K562 (cell line): ENCODE measurements around the gene PRELID1. TPM values are rescaled to one million over a fixed set of nuclear protein-coding genes. Genes with fewer than 3 reads are reported as not detected.

Experiments
- ATAC-seq: fragments of 200-7000 bp; cut with Tn5 transposase; 3 replicates; pipeline ENCODE4 v1.9.1; 2020; ENCODE audit warnings: moderate library complexity
- Bru-seq: library from RNA; stranded (reverse); fragments of 400-500 nt; gene quantifications from one replicate; lab custom pipeline; 2021; lab: Mats Ljungman, UMichigan
- BruChase-seq, 2 experiments: library from RNA; stranded (reverse); fragments of 400-500 nt; gene quantifications; one replicate each; lab custom pipeline; 2021; lab: Mats Ljungman, UMichigan
- BruUV-seq: library from RNA; stranded (reverse); fragments of 400-500 nt; replicated peaks from 2 replicates; lab custom pipeline; 2021; lab: Mats Ljungman, UMichigan
- CTCF ChIA-PET: fragments of 300-600 bp; formaldehyde crosslinking; extraction: SDS; loops from one replicate; lab custom pipeline; 2021; ENCODE audit warnings: low intra/inter-chr PET ratio; lab: Yijun Ruan, JAX
- POLR2A ChIA-PET: fragments of 300-600, 350-650 bp; sonication (Branson Sonifier 250); formaldehyde crosslinking; extraction: SDS; loops from one replicate; lab custom pipeline; 2021; ENCODE audit warnings: antibody characterized with exemption, inconsistent platforms; lab: Yijun Ruan, JAX
- DNase-seq, 4 experiments: peaks; one replicate each; pipeline versions ENCODE4 v3.0.0 to v3.0.0-alpha.2; 2011 to 2018; ENCODE audit warnings: low spot score in 3 of 4, mixed read lengths in 3 of 4; ENCODE audit errors: extremely low read depth in 1 of 4
- FAIRE-seq: peaks from 2 replicates; lab custom pipeline; 2011; peaks lifted over from hg19 to GRCh38; lab: Jason Lieb, UNC
- H2AFZ ChIP-seq: 2 replicates; pipeline ENCODE4 v1.6.0; 2011; ENCODE audit warnings: low read depth, low read length, control low read depth, inconsistent platforms
- H3K27ac ChIP-seq: fragments of 200-600 bp; 3 replicates; pipeline ENCODE4 v1.8.0; 2011; ENCODE audit warnings: low read depth, mild to moderate bottlenecking, control low read depth, inconsistent platforms, low read length, moderate library complexity, mixed read lengths; ENCODE audit errors: extremely low read depth
- H3K27me3 ChIP-seq, 2 experiments: fragments of 300-600 bp in 1 of 2; 2 replicates in 1 of 2; 3 replicates in 1 of 2; pipeline versions ENCODE4 v1.6.0 to v1.8.0; 2011; ENCODE audit warnings: inconsistent platforms in 2 of 2, low read length in 2 of 2, mild to moderate bottlenecking in 1 of 2, mixed read lengths in 1 of 2, moderate library complexity in 1 of 2; ENCODE audit not compliant: control insufficient read depth in 2 of 2, insufficient read depth in 2 of 2
- H3K36me3 ChIP-seq: fragments of 300-600 bp; 3 replicates; pipeline ENCODE4 v1.8.0; 2011; ENCODE audit warnings: mild to moderate bottlenecking, low read length, inconsistent platforms; ENCODE audit not compliant: control insufficient read depth, insufficient read depth
- H3K4me1 ChIP-seq, 2 experiments: fragments of 200-600 bp in 1 of 2; replicated peaks in 1 of 2; 2 replicates in 1 of 2; 3 replicates in 1 of 2; pipeline versions ENCODE4 v1.5.1 to v1.8.0; 2011; ENCODE audit warnings: inconsistent platforms in 2 of 2, low read length in 2 of 2, mild to moderate bottlenecking in 1 of 2, mixed read lengths in 1 of 2, moderate library complexity in 1 of 2; ENCODE audit not compliant: control insufficient read depth in 2 of 2, insufficient read depth in 2 of 2
- H3K4me2 ChIP-seq: 2 replicates; pipeline ENCODE4 v1.6.1; 2011; ENCODE audit warnings: low read length, control low read depth, inconsistent platforms, mixed read lengths; ENCODE audit not compliant: insufficient read depth
- H3K4me3 ChIP-seq: fragments of 200-600 bp; sonication (generic), shearing (Covaris generic); 2 replicates; pipeline ENCODE4 v1.5.1; 2016; ENCODE audit warnings: control low read depth, inconsistent platforms
- H3K79me2 ChIP-seq: fragments of 200-600 bp; 3 replicates; pipeline ENCODE4 v1.8.0; 2011; ENCODE audit warnings: low read length, inconsistent platforms; ENCODE audit not compliant: control insufficient read depth, insufficient read depth
- H3K9ac ChIP-seq, 2 experiments: 2 replicates each; pipeline versions ENCODE4 v1.6.0 to v1.6.1; 2011; ENCODE audit warnings: low read depth in 2 of 2, low read length in 2 of 2, control low read depth in 1 of 2, inconsistent platforms in 1 of 2, mild to moderate bottlenecking in 1 of 2, mixed read lengths in 1 of 2; ENCODE audit not compliant: insufficient read depth in 1 of 2
- H3K9me1 ChIP-seq: one replicate; pipeline ENCODE4 v1.6.0; 2011; ENCODE audit warnings: inconsistent platforms, mild to moderate bottlenecking, low read length, moderate library complexity; ENCODE audit not compliant: control insufficient read depth, insufficient read depth
- H3K9me3 ChIP-seq: replicated peaks from 2 replicates; pipeline ENCODE4 v1.5.1; 2011; ENCODE audit warnings: low read depth, low read length, inconsistent platforms; ENCODE audit not compliant: control insufficient read depth, insufficient read depth
- H4K20me1 ChIP-seq: replicated peaks from 2 replicates; pipeline ENCODE4 v1.6.1; 2011; ENCODE audit warnings: low read length, inconsistent platforms, mixed read lengths; ENCODE audit not compliant: control insufficient read depth, insufficient read depth
- ILF3 ChIP-seq: fragments of 450-650 bp; IDR thresholded peaks from 2 replicates; pipeline ENCODE4 v1.6.1; 2018; ENCODE audit warnings: antibody characterized with exemption, mild to moderate bottlenecking, moderate library complexity, borderline replicate concordance
- MTA1 ChIP-seq: fragments of 450-650 bp; IDR thresholded peaks from 2 replicates; pipeline ENCODE4 v1.6.1; 2017; ENCODE audit warnings: borderline replicate concordance
- PTRF ChIP-seq: fragments of 450-650 bp; IDR thresholded peaks from 2 replicates; pipeline ENCODE4 v1.6.1; 2016; ENCODE audit warnings: mild to moderate bottlenecking, missing genetic modification characterization, missing compliant biosample characterization
- WGBS: fragments of 100-300 bp; shearing (Covaris generic); methylation state at CpG from one replicate; pipeline ENCODE4 v1.1.6; 2016; ENCODE audit warnings: low coverage, mixed read lengths; ENCODE audit not compliant: insufficient coverage; ENCODE audit errors: missing lambda C conversion rate; 5-methylcytosine and 5-hydroxymethylcytosine counted together
- in situ Hi-C: fragments of 300-500 bp; cut with MboI; formaldehyde crosslinking; loops from 4 replicates; pipeline ENCODE4 v1.15.0; 2018; ENCODE audit warnings: inconsistent platforms, mixed read lengths
- intact Hi-C: fragments of 100-400 bp; cut with micrococcal nuclease; formaldehyde crosslinking; loops from 2 replicates; pipeline ENCODE4 v1.14.2; 2022
- long read RNA-seq, 3 experiments: library from polyadenylated mRNA in 2 of 3; library from RNA in 1 of 3; unstranded in 2 of 3; stranded (forward) in 1 of 3; transcript quantifications; one replicate each; pipeline ENCODE4 v2.0.0, GENCODE V29; 2019 to 2022
- polyA minus RNA-seq, 3 experiments: library from RNA; depleted of rRNA, polyadenylated mRNA; stranded (reverse); fragments of >200 nt; gene quantifications; 2 replicates each; pipeline ENCODE4 v1.2.3, GENCODE V29; 2011
- polyA plus RNA-seq, 8 experiments: library from polyadenylated mRNA; depleted of rRNA in 4 of 8; stranded (reverse) in 5 of 8; unstranded in 3 of 8; fragments of >200 nt; fragmentation: Nextera tagmentation in 2 of 8; fragmentation: Illumina TruSeq in 1 of 8; extraction: Ambion mirVana in 2 of 8; extraction: Trizol in 1 of 8; gene quantifications; 2 replicates each; pipeline versions ENCODE4 v1.2.1 to v1.2.3, GENCODE V29; 2011 to 2014; ENCODE audit warnings: inconsistent platforms in 1 of 8, missing spikeins in 1 of 8
- total RNA-seq, 7 experiments: library from RNA; depleted of rRNA in 6 of 7; stranded (reverse); fragments of >200 nt in 6 of 7; fragmentation: Illumina TruSeq in 2 of 7; extraction: Trizol in 2 of 7; gene quantifications; 2 replicates each; pipeline versions ENCODE4 v1.2.1 to v1.2.3, GENCODE V29; 2011 to 2021; ENCODE audit warnings: low replicate concordance in 1 of 7
- TF ChIP-seq, protein P1 (sequence below): fragments of 450-650 bp; IDR thresholded peaks from 2 replicates; pipeline ENCODE4 v1.7.1; 2018; ENCODE audit warnings: mild to moderate bottlenecking, low read depth; ENCODE audit not compliant: partially characterized antibody
- TF ChIP-seq, protein P2 (sequence below): fragments of 450-650 bp; IDR thresholded peaks from 2 replicates; pipeline ENCODE4 v1.6.1; 2014; ENCODE audit warnings: low read depth, mild to moderate bottlenecking, moderate library complexity, borderline replicate concordance

Gene PRELID1, protein sequence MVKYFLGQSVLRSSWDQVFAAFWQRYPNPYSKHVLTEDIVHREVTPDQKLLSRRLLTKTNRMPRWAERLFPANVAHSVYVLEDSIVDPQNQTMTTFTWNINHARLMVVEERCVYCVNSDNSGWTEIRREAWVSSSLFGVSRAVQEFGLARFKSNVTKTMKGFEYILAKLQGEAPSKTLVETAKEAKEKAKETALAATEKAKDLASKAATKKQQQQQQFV
- 48.2 and 87.9 TPM in 2 replicates for total RNA-seq (2011; cell fraction: chromatin; rRNA removed; ENCODE audit: low replicate concordance)
- total RNA-seq (2011; cell fraction: nucleolus; rRNA removed): 113 and 136 TPM in 2 replicates
- 88.0 and 98.6 TPM in 2 replicates for total RNA-seq (2011; cell fraction: nucleoplasm; rRNA removed)
- total RNA-seq (2014; rRNA removed) (330 and 397 TPM in 2 replicates), total RNA-seq (2014; rRNA removed; fragmentation: Illumina TruSeq; extraction: Trizol) (240 and 288 TPM in 2 replicates), total RNA-seq (2015; rRNA removed; fragmentation: Illumina TruSeq; extraction: Trizol) (336 and 342 TPM in 2 replicates), total RNA-seq (2021) (357 and 376 TPM in 2 replicates), polyA plus RNA-seq (2011; rRNA removed) (306 and 340 TPM in 2 replicates), polyA plus RNA-seq (2014; fragmentation: Illumina TruSeq; extraction: Trizol) (313 and 379 TPM in 2 replicates), polyA plus RNA-seq (2014; fragmentation: Nextera tagmentation; extraction: Ambion mirVana) (10 to 100 TPM; 40.1 to 63.7 TPM), polyA plus RNA-seq (2014; rRNA removed) (484 and 583 TPM in 2 replicates), polyA minus RNA-seq (2011; rRNA and poly(A)+ RNA removed) (122 and 169 TPM in 2 replicates), Bru-seq, nascent RNA (percentile 98 among the genes with signal in this experiment), BruChase-seq, experiment 1, labeled RNA remaining after a 2-hour chase (percentile 95 among the genes with signal in this experiment), BruChase-seq, experiment 2, labeled RNA remaining after a 6-hour chase (percentile 95 among the genes with signal in this experiment)
- polyA plus RNA-seq (2011; cell fraction: cytosol; rRNA removed): 419 and 903 TPM in 2 replicates
- 140 and 180 TPM in 2 replicates for polyA plus RNA-seq (2011; cell fraction: nucleus; rRNA removed)
- 250 and 264 TPM in 2 replicates for polyA plus RNA-seq (2012)
- polyA minus RNA-seq (2011; cell fraction: cytosol; rRNA and poly(A)+ RNA removed): 115 and 142 TPM in 2 replicates
- polyA minus RNA-seq (2011; cell fraction: nucleus; rRNA and poly(A)+ RNA removed): 52.6 and 54.7 TPM in 2 replicates
- long read RNA-seq, experiment 1, transcript PRELID1-201 (5 exons, 1,261 nt): major isoform, 1,309 of 1,455 reads
- long read RNA-seq, experiment 1, transcript PRELID1-203 (5 exons, 1,171 nt): minor isoform, 10 of 1,455 reads
- long read RNA-seq, experiment 1, partial matches to known transcripts: 57 of 1,455 reads
- long read RNA-seq, experiment 1, other reads (novel, unspliced or antisense): 74 of 1,455 reads
- long read RNA-seq, experiment 2, transcript PRELID1-201 (5 exons, 1,261 nt): major isoform, 580 of 645 reads
- long read RNA-seq, experiment 2, partial matches to known transcripts: 39 of 645 reads
- long read RNA-seq, experiment 2, other reads (novel, unspliced or antisense): 20 of 645 reads
- long read RNA-seq, experiment 3, transcript PRELID1-201 (5 exons, 1,261 nt): major isoform, 565 of 580 reads
- long read RNA-seq, experiment 3, transcript PRELID1-203 (5 exons, 1,171 nt): minor isoform, 5 of 580 reads
- long read RNA-seq, experiment 3, partial matches to known transcripts: 5 of 580 reads
- long read RNA-seq, experiment 3, other reads (novel, unspliced or antisense): 5 of 580 reads

DNA sequence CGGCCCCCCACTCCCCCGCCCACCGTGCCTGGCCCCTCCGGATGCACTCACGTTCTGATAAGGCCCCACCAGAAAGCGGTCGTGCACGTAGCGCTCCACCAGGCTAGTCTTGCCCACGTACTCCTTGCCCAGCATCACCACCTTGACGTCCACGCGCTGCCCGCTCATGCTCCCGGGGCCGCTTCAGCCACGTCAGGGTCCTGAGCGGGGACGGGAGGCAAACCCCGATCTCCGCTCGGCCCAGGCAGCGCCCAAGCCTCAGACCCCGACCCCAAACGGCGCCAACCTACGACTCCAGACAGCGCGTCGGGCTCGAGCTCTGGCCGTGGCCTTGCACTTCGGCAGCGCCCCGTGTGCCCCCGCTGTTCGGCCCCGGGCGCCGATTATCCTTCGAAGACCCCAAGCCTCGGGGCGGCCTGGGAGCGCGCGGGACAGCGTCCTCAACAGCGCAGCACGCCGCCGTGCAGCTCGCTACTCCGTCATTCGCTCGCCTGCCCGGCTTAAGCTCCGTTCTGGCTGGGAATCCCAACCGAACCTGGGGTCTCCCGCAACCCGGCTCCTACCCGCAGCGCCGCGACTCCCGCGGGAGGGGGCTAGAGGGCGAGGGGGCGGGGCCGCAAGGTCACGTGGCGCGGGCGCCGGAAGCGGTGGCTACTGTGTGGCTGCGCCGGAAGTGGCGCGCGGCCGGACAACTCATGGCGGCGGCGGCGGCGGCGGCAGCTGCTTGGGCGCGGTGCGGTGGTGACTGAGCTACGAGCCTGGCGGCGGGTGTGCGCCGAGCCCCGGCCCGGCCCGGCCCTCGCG lies at the start of gene PRELID1, which contains the start of gene RAB24:
Gene PRELID1, plus strand, starts transcription at position 679 of the 804 bp plus-strand sequence. CDS start 187 bp downstream, outside the sequence.
Gene RAB24, minus strand, starts transcription at position 599 of the 804 bp plus-strand sequence. Its CDS starts 431 bp downstream, at position 168.
- TSS peak; percentile 76 for BruUV-seq
- H3K4me2 ChIP-seq: peak within 1 kb of the TSS; percentile 94
- 0% methylated on average over 64 of the region's 100 CpGs for whole genome bisulfite sequencing
- H3K4me3 ChIP-seq: peak within 1 kb of the TSS; percentile 88
- H4K20me1 ChIP-seq: peaks cover 10% of the 10 kb centered on the region
- in situ Hi-C loops: no loop called here
- H2AFZ ChIP-seq: peak within 1 kb of the TSS; percentile 86
- H3K27ac ChIP-seq: peak within 1 kb of the TSS; percentile 89
- peaks cover 62% of the 10 kb centered on the region for H3K36me3 ChIP-seq
- H3K9me3 ChIP-seq: no peaks in the 10 kb centered on the region
- ChIA-PET CTCF (no interaction called here), POLR2A (interaction anchor here (0.6 to 1.9 kb wide), 6 partner anchors 9 to 835 kb away, joined by 3 to 4 read pairs (median 4); partner anchors contain the start of gene LMAN2)
- H3K9ac ChIP-seq: peak within 1 kb of the TSS; percentile 93 to 99
- peaks cover 29 to 36% of the 10 kb centered on the region in 2 experiments for H3K4me1 ChIP-seq
- DNase-seq (peak; percentile 92 to 93 (median 92)), FAIRE-seq (no peak), ATAC-seq (peak; percentile 75)
- H3K9me1 ChIP-seq: no peaks in the 10 kb centered on the region
- intact Hi-C loops: loop anchor here (5.0 kb wide), 1 partner anchor 171 kb away; the partner anchor contains the start of gene NSD1
- H3K27me3 ChIP-seq: no peaks in the 10 kb centered on the region
- peaks cover 48% of the 10 kb centered on the region for H3K79me2 ChIP-seq
- no peak for TF ChIP-seq PTRF (tag)
- 0 out of 2 replicates have a peak, but pooled peaks have one; percentile 36 for TF ChIP-seq ILF3
- TF ChIP-seq, protein P1, sequence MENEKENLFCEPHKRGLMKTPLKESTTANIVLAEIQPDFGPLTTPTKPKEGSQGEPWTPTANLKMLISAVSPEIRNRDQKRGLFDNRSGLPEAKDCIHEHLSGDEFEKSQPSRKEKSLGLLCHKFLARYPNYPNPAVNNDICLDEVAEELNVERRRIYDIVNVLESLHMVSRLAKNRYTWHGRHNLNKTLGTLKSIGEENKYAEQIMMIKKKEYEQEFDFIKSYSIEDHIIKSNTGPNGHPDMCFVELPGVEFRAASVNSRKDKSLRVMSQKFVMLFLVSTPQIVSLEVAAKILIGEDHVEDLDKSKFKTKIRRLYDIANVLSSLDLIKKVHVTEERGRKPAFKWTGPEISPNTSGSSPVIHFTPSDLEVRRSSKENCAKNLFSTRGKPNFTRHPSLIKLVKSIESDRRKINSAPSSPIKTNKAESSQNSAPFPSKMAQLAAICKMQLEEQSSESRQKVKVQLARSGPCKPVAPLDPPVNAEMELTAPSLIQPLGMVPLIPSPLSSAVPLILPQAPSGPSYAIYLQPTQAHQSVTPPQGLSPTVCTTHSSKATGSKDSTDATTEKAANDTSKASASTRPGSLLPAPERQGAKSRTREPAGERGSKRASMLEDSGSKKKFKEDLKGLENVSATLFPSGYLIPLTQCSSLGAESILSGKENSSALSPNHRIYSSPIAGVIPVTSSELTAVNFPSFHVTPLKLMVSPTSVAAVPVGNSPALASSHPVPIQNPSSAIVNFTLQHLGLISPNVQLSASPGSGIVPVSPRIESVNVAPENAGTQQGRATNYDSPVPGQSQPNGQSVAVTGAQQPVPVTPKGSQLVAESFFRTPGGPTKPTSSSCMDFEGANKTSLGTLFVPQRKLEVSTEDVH: peak; percentile 68
- peak; percentile 50; the same call in 1 of the 2 replicates for TF ChIP-seq MTA1
- TF ChIP-seq, protein P2, sequence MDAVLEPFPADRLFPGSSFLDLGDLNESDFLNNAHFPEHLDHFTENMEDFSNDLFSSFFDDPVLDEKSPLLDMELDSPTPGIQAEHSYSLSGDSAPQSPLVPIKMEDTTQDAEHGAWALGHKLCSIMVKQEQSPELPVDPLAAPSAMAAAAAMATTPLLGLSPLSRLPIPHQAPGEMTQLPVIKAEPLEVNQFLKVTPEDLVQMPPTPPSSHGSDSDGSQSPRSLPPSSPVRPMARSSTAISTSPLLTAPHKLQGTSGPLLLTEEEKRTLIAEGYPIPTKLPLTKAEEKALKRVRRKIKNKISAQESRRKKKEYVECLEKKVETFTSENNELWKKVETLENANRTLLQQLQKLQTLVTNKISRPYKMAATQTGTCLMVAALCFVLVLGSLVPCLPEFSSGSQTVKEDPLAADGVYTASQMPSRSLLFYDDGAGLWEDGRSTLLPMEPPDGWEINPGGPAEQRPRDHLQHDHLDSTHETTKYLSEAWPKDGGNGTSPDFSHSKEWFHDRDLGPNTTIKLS: peak; percentile 70; the same call in 1 of the 2 replicates
